K562 (cell line): ENCODE measurements around the gene GOLIM4. TPM values are rescaled to one million over a fixed set of nuclear protein-coding genes. Genes with fewer than 3 reads are reported as not detected.

Experiments used
- ATAC-seq: fragments of 200-7000 bp; cut with Tn5 transposase; 3 replicates; pipeline ENCODE4 v1.9.1; 2020; ENCODE audit warnings: moderate library complexity
- BruUV-seq: library from RNA; stranded (reverse); fragments of 400-500 nt; replicated peaks from 2 replicates; lab custom pipeline; 2021; lab: Mats Ljungman, UMichigan
- CTCF ChIA-PET: fragments of 300-600 bp; formaldehyde crosslinking; extraction: SDS; loops from one replicate; lab custom pipeline; 2021; ENCODE audit warnings: low intra/inter-chr PET ratio; lab: Yijun Ruan, JAX
- POLR2A ChIA-PET: fragments of 300-600, 350-650 bp; sonication (Branson Sonifier 250); formaldehyde crosslinking; extraction: SDS; loops from one replicate; lab custom pipeline; 2021; ENCODE audit warnings: antibody characterized with exemption, inconsistent platforms; lab: Yijun Ruan, JAX
- DNase-seq, 4 experiments: peaks; one replicate each; pipeline versions ENCODE4 v3.0.0 to v3.0.0-alpha.2; 2011 to 2018; ENCODE audit warnings: low spot score in 3 of 4, mixed read lengths in 3 of 4; ENCODE audit errors: extremely low read depth in 1 of 4
- FAIRE-seq: peaks from 2 replicates; lab custom pipeline; 2011; peaks lifted over from hg19 to GRCh38; lab: Jason Lieb, UNC
- H2AFZ ChIP-seq: 2 replicates; pipeline ENCODE4 v1.6.0; 2011; ENCODE audit warnings: low read depth, low read length, control low read depth, inconsistent platforms
- H3K27ac ChIP-seq: fragments of 200-600 bp; 3 replicates; pipeline ENCODE4 v1.8.0; 2011; ENCODE audit warnings: low read depth, mild to moderate bottlenecking, control low read depth, inconsistent platforms, low read length, moderate library complexity, mixed read lengths; ENCODE audit errors: extremely low read depth
- H3K27me3 ChIP-seq, 2 experiments: fragments of 300-600 bp in 1 of 2; 2 replicates in 1 of 2; 3 replicates in 1 of 2; pipeline versions ENCODE4 v1.6.0 to v1.8.0; 2011; ENCODE audit warnings: inconsistent platforms in 2 of 2, low read length in 2 of 2, mild to moderate bottlenecking in 1 of 2, mixed read lengths in 1 of 2, moderate library complexity in 1 of 2; ENCODE audit not compliant: control insufficient read depth in 2 of 2, insufficient read depth in 2 of 2
- H3K36me3 ChIP-seq: fragments of 300-600 bp; 3 replicates; pipeline ENCODE4 v1.8.0; 2011; ENCODE audit warnings: mild to moderate bottlenecking, low read length, inconsistent platforms; ENCODE audit not compliant: control insufficient read depth, insufficient read depth
- H3K4me1 ChIP-seq, 2 experiments: fragments of 200-600 bp in 1 of 2; replicated peaks in 1 of 2; 2 replicates in 1 of 2; 3 replicates in 1 of 2; pipeline versions ENCODE4 v1.5.1 to v1.8.0; 2011; ENCODE audit warnings: inconsistent platforms in 2 of 2, low read length in 2 of 2, mild to moderate bottlenecking in 1 of 2, mixed read lengths in 1 of 2, moderate library complexity in 1 of 2; ENCODE audit not compliant: control insufficient read depth in 2 of 2, insufficient read depth in 2 of 2
- H3K4me2 ChIP-seq: 2 replicates; pipeline ENCODE4 v1.6.1; 2011; ENCODE audit warnings: low read length, control low read depth, inconsistent platforms, mixed read lengths; ENCODE audit not compliant: insufficient read depth
- H3K4me3 ChIP-seq: fragments of 200-600 bp; sonication (generic), shearing (Covaris generic); 2 replicates; pipeline ENCODE4 v1.5.1; 2016; ENCODE audit warnings: control low read depth, inconsistent platforms
- H3K79me2 ChIP-seq: fragments of 200-600 bp; 3 replicates; pipeline ENCODE4 v1.8.0; 2011; ENCODE audit warnings: low read length, inconsistent platforms; ENCODE audit not compliant: control insufficient read depth, insufficient read depth
- H3K9ac ChIP-seq, 2 experiments: 2 replicates each; pipeline versions ENCODE4 v1.6.0 to v1.6.1; 2011; ENCODE audit warnings: low read depth in 2 of 2, low read length in 2 of 2, control low read depth in 1 of 2, inconsistent platforms in 1 of 2, mild to moderate bottlenecking in 1 of 2, mixed read lengths in 1 of 2; ENCODE audit not compliant: insufficient read depth in 1 of 2
- H3K9me1 ChIP-seq: one replicate; pipeline ENCODE4 v1.6.0; 2011; ENCODE audit warnings: inconsistent platforms, mild to moderate bottlenecking, low read length, moderate library complexity; ENCODE audit not compliant: control insufficient read depth, insufficient read depth
- H3K9me3 ChIP-seq: replicated peaks from 2 replicates; pipeline ENCODE4 v1.5.1; 2011; ENCODE audit warnings: low read depth, low read length, inconsistent platforms; ENCODE audit not compliant: control insufficient read depth, insufficient read depth
- H4K20me1 ChIP-seq: replicated peaks from 2 replicates; pipeline ENCODE4 v1.6.1; 2011; ENCODE audit warnings: low read length, inconsistent platforms, mixed read lengths; ENCODE audit not compliant: control insufficient read depth, insufficient read depth
- ARID4B ChIP-seq: sonication (generic); formaldehyde crosslinking; IDR thresholded peaks from 2 replicates; pipeline ENCODE4 v1.8.0; 2022; ENCODE audit warnings: mild to moderate bottlenecking, missing genetic modification reagents
- ETS2 ChIP-seq: IDR thresholded peaks from 2 replicates; pipeline ENCODE4 v1.6.1; 2016; ENCODE audit warnings: borderline replicate concordance, missing genetic modification characterization, mild to moderate bottlenecking, moderate library complexity, missing compliant biosample characterization; ENCODE audit not compliant: poor library complexity, severe bottlenecking
- IRF9 ChIP-seq: fragments of 450-650 bp; IDR thresholded peaks from 2 replicates; pipeline ENCODE4 v1.6.1; 2016; ENCODE audit warnings: missing biosample characterization, missing genetic modification characterization
- KAT7 ChIP-seq: sonication (generic); formaldehyde crosslinking; IDR thresholded peaks from 2 replicates; pipeline ENCODE4 v1.8.0; 2022; ENCODE audit warnings: missing genetic modification reagents, mild to moderate bottlenecking, borderline replicate concordance
- KLF13 ChIP-seq: fragments of 450-650 bp; IDR thresholded peaks from 2 replicates; pipeline ENCODE4 v1.6.1; 2016; ENCODE audit warnings: missing genetic modification characterization, low read depth, mild to moderate bottlenecking, missing compliant biosample characterization, moderate library complexity, borderline replicate concordance
- NKRF ChIP-seq: fragments of 450-650 bp; IDR thresholded peaks from 2 replicates; pipeline ENCODE4 v1.6.1; 2016; ENCODE audit warnings: borderline replicate concordance
- POLR2A ChIP-seq: fragments of 450-650 bp; conservative IDR thresholded peaks from 2 replicates; pipeline ENCODE4 v1.6.1; 2016
- SUPT5H ChIP-seq: fragments of 450-650 bp; IDR thresholded peaks from 2 replicates; pipeline ENCODE4 v1.6.1; 2016
- ZNF24 ChIP-seq: fragments of 450-650 bp; IDR thresholded peaks from 2 replicates; pipeline ENCODE4 v1.6.1; 2016
- ZNF280A ChIP-seq: fragments of 450-650 bp; IDR thresholded peaks from 2 replicates; pipeline ENCODE4 v1.6.1; 2018; ENCODE audit warnings: mild to moderate bottlenecking, low read depth; ENCODE audit not compliant: partially characterized antibody
- ZNF717 ChIP-seq: fragments of 250-450 bp; sonication (Bioruptor Pico); IDR thresholded peaks from 2 replicates; pipeline ENCODE4 v1.5.0; 2021
- ZNF766 ChIP-seq: fragments of 200-800 bp; sonication (Bioruptor generic); conservative IDR thresholded peaks from 2 replicates; pipeline ENCODE4 v1.6.1; 2016; ENCODE audit warnings: missing genetic modification characterization, missing compliant biosample characterization
- WGBS: fragments of 100-300 bp; shearing (Covaris generic); methylation state at CpG from one replicate; pipeline ENCODE4 v1.1.6; 2016; ENCODE audit warnings: low coverage, mixed read lengths; ENCODE audit not compliant: insufficient coverage; ENCODE audit errors: missing lambda C conversion rate; 5-methylcytosine and 5-hydroxymethylcytosine counted together
- in situ Hi-C: fragments of 300-500 bp; cut with MboI; formaldehyde crosslinking; loops from 4 replicates; pipeline ENCODE4 v1.15.0; 2018; ENCODE audit warnings: inconsistent platforms, mixed read lengths
- intact Hi-C: fragments of 100-400 bp; cut with micrococcal nuclease; formaldehyde crosslinking; loops from 2 replicates; pipeline ENCODE4 v1.14.2; 2022
- polyA plus RNA-seq, 8 experiments: library from polyadenylated mRNA; depleted of rRNA in 4 of 8; stranded (reverse) in 5 of 8; unstranded in 3 of 8; fragments of >200 nt; fragmentation: Nextera tagmentation in 2 of 8; fragmentation: Illumina TruSeq in 1 of 8; extraction: Ambion mirVana in 2 of 8; extraction: Trizol in 1 of 8; gene quantifications; 2 replicates each; pipeline versions ENCODE4 v1.2.1 to v1.2.3, GENCODE V29; 2011 to 2014; ENCODE audit warnings: inconsistent platforms in 1 of 8, missing spikeins in 1 of 8
- total RNA-seq, 7 experiments: library from RNA; depleted of rRNA in 6 of 7; stranded (reverse); fragments of >200 nt in 6 of 7; fragmentation: Illumina TruSeq in 2 of 7; extraction: Trizol in 2 of 7; gene quantifications; 2 replicates each; pipeline versions ENCODE4 v1.2.1 to v1.2.3, GENCODE V29; 2011 to 2021; ENCODE audit warnings: low replicate concordance in 1 of 7

The GOLIM4 gene
- total and polyA plus RNA-seq, 9 of the 15 experiments (the other 6 are each of a cell fraction or from before 2014, with no cell fraction given) = 9.3 to 39.4 (median 31.0) TPM

GRCh38 chr3:168001244-168001643, 94.5 kb downstream of the GOLIM4 start:
- CTCF ChIA-PET = no interaction called here
- WGBS = 73% methylated on average over 1 of the region's 1 CpG
- TF ChIP-seq ZNF717 (no peak), ZNF766 (CRISPR knock-in tag) (no peak), ARID4B (CRISPR knock-in tag) (no peak), SUPT5H (no peak), KAT7 (CRISPR knock-in tag) (no peak), ZNF24 (no peak), ETS2 (tag) (no peak), POLR2A (no peak), ZNF280A (no peak), NKRF (no peak), KLF13 (tag) (no peak), IRF9 (tag) (no peak)

More at GRCh38 chr3:168001244-168001643, 94.5 kb downstream of the GOLIM4 start:
- no peaks in the 10 kb centered on the region for H3K36me3 ChIP-seq
- no peak for DNase-seq
- no TSS peak for BruUV-seq
- H3K9me3 ChIP-seq = no peaks in the 10 kb centered on the region
- H3K9me1 ChIP-seq = no peaks in the 10 kb centered on the region
- no peak overlapping the region for H2AFZ ChIP-seq
- H3K27me3 ChIP-seq = no peaks in the 10 kb centered on the region
- in situ Hi-C loops (no loop called here), intact Hi-C loops (no loop called here)
- H3K4me2 ChIP-seq = no peak overlapping the region
- no peaks in the 10 kb centered on the region for H3K79me2 ChIP-seq
- no peak overlapping the region for H3K4me3 ChIP-seq
- POLR2A ChIA-PET = interaction anchor here (0.6 kb wide), 1 partner anchor 54 kb away, joined by 3 read pairs; no protein-coding TSS in a partner anchor
- no peak for FAIRE-seq
- H4K20me1 ChIP-seq = no peaks in the 10 kb centered on the region
- H3K27ac ChIP-seq = no peak overlapping the region
- ATAC-seq = no peak
- 0 out of 5 replicates have a peak, but pooled peaks cover 0 to 3% of the 10 kb centered on the region in 2 experiments for H3K4me1 ChIP-seq
- H3K9ac ChIP-seq = no peak overlapping the region
